D341Med (cell line): Measurements from ENCODE around the gene TEX38.
"Not testable (repeated sequence)": the region's sequence is repeated elsewhere in the genome, so short reads cannot be mapped to it uniquely, and the experiment has no call there.

ENCODE experiments used
- DNase-seq: peaks from one replicate; pipeline ENCODE4 v3.0.0; 2012; ENCODE audit warnings: low spot score

The TEX38 gene

DNA sequence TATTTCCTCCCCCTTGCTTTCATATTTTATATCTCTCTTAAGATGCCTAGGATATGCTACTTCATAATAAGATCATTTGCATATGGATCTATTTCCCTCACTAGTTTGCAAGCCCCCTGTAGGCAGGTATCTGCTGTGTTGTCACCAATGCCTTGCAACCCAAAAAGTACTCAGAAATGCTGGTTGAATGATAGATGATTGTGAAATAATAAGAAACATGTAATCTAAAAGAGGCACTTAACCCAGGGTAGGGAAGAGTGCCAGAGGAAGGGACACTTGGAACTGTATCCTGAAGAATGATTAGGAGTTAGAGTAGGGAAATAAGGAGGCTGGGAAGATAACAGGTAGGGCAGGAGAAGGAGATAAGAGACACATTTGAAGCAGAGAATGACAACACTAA lies 15.8 kb upstream of the TEX38 start:
- DNase-seq, result no peak

DNA sequence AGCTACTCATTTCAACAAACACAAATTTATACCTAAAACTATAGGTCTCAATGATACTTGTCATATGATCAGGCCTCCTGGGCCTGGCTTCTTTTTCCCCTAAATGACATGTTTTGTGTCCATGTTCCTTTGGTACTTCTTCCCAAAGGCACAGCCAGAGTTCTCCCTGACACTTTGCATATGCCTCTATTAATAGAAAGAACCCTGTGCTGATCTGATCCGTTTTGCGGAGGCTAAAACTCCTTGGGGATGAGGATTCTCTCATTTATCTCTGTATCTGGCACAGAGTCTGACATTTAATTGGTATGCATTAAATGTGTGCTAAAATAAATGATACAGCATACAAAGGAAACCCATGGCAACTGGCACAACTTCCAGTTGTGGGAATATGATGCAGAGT lies 15.0 kb upstream of the TEX38 start:
- DNase-seq, result no peak

DNA sequence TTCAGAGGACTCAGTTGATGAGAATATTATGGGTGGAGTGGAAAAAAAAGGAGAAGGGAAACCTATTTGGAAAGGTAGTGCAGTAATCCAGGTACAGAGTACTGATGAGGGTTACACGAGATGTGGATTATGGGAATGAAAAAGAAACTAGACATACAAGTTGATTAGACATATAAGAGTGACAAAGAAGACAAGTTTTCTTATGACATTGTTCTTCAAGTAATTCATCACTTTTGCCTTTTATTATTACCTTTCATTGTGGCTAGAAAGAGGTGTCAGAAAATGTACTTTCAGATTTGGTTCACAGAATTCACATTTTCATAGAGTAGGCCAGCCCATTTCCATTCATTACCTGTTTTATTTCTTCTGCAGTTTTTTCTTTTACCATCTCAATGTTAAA lies 13.9 kb upstream of the TEX38 start:
- DNase-seq, result no peak

DNA sequence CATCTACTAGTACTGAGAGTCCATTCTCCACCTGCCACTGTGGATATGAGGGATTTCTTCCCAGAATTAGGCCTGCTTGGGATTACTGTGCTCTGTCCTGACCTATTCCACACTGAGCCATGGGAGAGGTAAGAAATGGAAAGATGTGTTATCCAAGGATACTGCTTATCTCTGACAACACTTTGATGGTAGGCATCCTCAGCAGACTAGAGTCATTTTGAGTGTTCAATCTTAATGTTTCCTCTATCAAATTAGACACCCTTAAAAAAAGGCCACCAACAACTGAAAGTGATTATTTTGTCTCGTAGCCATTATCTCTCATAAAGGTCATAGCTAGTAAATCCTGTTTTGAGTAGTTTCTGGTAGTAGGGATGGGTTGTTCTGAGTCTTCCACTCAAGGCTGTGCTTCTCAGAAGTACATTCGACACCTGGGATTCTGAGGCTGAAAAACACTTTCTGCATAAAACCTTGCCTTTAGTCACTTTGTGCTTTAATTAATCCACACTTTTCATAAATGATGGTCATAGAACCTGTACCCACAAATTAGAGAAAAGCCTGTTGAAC lies 12.3 kb upstream of the TEX38 start:
- DNase-seq, result no peak

DNA sequence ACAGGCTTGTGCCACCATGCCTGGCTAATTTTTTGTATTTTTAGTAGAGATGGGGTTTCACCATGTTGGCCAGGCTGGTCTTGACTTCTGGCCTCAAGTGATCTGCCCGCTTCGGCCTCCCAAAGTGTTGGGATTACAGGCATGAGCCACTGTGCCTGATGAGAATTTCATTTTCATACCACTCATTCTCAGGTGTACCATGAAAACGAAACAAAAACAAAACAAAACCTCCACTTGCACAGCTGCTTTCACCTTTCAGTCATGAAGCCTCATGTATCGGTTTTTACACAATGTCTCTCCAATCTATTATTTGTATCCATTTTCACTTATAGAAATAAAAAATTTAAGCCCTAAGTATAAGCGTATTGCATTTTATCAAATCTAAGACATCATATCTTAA lies 11.5 kb upstream of the TEX38 start:
- not testable (repeated sequence) for DNase-seq

DNA sequence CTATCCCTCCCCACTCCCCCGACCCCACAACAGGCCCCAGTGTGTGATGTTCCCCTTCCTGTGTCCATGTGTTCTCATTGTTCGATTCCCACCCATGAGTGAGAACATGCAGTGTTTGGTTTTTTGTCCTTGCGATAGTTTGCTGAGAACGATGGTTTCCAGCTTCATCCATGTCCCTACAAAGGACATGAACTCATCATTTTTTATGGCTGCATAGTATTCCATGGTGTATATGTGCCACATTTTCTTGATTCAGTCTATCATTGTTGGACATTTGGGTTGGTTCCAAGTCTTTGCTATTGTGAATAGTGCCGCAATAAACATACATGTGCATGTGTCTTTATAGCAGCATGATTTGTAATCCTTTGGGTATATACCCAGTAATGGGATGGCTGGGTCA lies 8.7 kb upstream of the TEX38 start:
- DNase-seq, result not testable (repeated sequence)

DNA sequence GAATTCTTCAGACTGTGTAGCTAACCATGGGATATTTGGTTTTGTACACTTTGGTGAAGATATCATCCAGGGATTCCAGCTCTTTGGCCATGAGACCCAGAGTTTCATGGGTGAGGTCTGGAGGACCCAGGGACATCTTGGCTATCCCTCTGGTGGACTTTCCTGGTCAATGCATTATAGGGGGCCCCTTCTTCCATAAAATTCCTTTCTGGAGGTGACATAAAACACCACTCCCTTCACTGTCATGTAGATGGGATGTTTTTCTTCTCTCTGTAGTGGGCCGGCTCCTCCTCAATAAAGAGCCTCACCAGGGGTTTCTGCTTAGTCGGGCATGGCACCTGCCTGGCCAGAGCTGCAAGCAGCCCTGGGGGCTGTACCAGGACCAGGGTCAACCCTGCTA lies 5.7 kb upstream of the TEX38 start:
- no peak for DNase-seq

DNA sequence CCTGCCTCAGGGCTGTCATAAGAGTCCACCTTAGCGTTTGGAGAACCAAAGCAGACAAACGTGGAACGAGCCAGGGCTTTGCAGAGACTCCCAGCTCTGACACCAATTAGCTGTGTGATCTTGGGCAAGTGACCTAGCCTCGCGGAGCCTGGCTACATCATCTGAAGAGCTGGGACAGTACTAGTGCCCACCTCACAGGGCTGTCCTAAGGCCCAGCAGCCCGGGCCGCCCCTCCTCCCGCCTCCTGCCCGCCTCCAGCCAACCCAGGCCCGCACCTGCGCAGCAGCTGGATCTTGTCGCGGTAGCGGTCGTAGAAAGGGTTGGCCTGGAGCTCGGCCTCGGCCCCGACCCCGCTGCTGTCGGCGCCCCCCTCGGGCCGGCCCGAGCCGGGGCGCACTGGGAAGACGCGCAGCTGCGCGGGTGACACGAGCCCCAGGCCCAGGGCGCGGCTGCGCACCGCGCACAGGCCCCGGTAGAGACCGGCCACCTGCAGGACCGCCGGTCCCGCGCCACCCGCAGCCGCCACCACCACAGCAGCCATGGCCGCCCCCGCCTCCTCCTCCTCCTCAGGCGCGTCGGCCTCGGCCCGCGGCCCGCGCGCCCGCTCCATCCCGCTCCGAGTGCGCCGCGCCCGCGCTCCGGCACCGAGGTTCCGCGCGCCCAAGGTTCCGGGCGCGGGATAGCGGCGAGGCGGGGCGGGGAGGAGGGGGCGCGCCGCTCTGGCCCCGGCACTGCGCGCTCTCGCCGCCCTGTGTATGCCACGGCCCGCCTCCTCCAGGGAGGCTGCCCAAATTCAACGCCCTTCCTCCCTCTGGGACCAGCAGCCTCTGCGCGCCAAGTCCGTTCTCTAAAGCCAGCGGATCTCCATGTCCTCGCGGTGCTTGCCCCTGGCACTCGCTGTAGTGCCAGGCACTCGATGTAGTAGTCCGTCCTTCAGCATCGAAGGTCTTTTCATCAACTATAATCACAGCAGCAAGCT lies 3.6 kb upstream of the TEX38 start, which contains the start of gene ATPAF1:
ATPAF1 (minus strand) TSS at position 583 of the 979 bp plus-strand sequence; CDS start at position 541, 42 bp downstream.
- peak; percentile 91 for DNase-seq

DNA sequence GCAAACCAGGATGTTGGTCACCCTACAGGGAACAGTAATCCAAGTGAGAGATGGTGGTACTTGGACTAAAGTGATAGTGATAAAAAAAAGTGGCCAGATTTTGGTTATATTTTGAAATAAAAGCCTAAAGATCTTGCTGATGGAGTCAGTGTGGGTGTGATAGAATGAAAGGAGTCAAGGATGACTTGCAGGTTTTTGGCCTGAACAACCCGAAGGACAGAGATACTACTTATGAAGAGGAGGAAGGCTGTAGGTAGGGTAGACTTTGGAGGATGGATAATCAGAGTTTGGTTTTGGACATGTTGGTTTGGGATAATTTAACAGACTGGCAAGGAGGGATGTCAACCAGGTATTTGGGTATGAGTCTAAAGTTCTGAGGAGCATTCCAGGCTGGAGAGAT lies 1.5 kb upstream of the TEX38 start:
- DNase-seq, result no peak

DNA sequence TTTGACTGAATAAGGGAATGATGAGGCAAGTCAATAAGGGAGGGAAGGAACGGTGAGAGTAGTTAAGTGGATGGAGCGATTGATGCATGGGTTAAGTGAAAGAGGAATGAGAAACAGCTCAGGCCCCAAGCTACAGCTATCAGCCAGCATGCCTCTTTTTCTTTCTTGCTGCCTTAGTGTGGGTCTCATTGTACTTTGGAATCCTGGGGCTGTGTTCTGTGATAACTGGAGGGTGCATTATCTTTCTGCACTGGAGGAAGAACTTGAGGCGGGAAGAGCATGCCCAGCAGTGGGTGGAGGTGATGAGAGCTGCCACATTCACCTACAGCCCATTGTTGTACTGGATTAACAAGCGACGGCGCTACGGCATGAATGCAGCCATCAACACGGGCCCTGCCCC lies 1.0 kb downstream of the TEX38 start:
- DNase-seq, result no peak

DNA sequence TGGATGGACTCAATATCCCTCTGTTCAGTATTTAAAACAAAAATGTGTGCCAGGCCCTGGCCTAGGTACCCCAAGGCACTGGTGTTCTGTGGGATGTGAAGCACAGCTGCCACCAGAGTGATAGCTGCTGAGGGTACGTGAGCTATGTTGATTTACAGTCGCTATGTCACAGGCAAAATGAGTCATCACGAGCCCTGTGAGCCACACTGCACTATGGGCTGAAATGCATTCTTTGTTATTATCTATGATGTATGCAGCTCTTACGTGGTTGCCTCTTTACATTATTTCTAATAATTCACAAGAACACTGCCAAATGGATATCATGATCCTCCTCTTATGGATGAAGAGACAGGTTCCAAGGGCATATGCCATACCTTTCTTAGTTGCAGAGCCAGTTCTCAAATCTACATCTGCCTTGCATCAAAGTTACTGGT lies 2.1 kb downstream of the TEX38 start:
- DNase-seq, result no peak

DNA sequence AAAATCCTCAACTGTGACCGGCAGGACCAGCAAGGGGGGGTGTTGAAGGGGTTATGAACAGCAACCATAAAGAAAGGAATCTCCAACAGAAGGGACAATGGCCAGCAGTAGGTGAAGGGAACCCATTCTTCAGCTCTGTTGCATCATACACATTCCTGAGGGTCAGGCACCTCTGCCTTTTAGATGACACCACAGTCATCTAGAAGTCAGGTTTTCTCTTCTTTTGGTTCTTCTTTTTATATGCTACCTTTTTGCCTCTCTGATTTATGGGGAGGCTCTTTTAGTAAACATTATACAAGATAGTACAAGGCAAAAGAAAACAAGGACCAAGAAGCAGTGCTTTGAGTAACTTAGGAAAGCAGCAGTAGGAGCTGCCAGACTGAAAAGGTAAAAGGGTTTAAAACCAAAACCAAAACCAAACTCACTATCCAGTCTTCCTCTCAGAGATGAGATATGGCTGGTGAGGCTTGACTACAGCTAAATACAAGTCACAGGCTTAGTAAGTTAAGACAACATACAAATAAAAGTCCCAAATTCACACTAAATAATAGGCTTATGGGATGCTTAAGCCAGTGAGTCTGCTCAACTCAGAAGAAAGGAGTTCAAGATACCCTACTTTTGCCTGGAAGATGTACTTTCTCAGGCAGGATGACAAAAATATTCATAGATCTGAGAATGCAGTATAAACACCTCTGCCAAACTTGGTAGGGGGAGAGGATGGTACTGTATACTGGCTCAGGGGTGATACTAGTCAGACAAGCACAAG lies 4.1 kb downstream of the TEX38 start:
- DNase-seq, result no peak

DNA sequence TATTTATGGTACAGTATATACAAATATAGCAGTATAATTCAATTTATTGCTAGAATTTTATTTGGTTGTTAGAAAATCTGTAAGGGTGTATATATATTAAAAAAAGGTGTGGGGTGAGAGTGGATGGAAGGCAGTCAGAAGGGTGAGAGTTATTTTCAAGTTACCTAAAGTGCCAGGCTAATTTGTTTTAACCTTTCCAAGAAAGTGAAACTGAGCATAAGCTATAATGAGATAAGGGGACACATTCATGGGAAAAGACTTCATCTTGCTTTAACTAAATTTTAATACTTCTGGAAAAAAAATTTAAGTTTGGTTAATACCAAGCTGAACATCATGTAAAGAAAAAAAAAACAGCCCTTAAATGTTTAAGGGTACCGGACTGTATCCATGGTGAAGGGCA lies 4.9 kb downstream of the TEX38 start:
- no peak for DNase-seq

DNA sequence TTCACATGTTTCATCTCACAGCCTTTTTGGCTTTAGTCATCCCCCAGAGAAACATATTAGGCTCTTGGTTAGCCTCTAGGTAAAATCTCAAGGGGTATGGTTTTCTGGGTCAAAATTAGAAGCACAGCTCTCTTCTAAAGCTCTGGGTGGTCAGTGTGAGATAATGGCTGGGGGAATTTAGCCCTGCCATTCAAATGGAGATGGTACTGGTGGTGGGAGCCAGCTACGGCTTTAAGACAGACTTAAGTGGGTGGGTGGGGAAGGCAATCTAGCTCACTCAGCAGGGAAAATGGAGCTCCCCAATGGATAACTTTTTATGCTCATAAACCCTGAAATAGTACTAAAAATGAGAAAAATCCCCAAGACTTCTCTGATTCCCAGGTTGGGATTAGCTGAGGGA lies 5.7 kb downstream of the TEX38 start:
- no peak for DNase-seq

DNA sequence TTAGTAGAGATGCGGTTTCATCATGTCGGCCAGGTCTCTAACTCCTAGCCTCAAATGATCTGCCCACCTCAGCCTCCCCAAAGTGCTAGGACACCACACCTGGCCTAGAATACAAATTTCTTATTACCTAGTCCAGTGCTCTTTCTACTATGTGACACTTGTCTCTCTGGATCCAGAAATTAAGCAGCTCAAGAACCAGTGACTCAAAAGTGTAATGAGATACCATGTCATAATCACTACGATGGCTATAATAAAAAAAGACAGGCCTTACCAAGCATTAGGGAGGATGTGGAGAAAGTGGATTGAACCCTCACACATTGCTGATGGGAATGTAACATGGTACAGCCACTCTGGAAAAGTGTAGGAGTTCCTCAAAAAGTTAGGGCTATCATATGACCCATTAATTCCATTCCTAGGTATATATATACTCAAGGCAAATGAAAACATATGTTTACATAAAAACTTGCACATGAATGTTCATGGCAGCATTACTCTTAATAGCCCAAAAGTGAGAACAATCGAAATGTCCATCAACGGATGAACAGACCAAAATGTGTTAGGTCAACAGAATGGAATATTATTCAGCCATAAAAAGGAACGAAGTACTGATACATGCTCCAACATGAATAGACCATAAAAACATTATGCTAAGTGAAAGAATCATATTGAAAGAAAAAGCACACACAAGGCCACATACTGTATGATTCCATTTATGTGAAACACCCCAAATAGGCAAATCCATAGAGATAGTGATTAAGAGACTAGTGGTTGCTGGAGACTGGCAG lies 8.3 kb downstream of the TEX38 start:
- DNase-seq, result no peak

DNA sequence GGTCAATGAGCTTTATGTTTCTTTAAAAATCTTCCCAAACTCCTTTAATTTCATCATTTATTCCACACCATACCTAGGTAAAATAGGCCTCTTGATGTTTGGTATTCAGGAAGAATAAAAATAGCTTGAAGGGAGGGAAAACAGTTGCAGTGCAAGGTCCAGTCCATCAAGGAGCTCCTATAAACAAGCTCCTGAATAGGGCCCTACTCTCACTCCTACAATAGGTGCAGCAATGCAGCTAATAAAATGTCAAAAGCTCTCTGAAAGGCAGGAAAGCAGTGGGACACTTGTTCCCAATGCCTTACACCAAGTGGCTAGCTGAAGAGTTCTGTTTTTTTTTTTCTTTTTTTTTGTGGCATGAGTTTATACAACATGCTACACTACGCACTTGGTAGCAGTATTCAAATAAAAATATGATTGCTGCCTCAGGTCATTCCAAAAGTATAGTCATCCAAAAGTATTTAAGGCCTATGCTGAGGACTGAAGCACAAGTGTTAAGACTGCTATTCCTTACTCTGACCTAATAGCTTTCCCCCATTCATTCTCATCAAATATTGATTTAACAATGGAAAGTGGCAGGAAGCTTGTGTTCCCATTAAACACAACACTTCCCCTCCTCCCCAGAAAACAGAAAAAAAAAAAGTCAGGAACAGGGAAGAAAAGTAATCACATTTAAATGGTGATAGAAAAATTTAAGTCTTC lies 9.8 kb downstream of the TEX38 start:
- DNase-seq, result no peak

DNA sequence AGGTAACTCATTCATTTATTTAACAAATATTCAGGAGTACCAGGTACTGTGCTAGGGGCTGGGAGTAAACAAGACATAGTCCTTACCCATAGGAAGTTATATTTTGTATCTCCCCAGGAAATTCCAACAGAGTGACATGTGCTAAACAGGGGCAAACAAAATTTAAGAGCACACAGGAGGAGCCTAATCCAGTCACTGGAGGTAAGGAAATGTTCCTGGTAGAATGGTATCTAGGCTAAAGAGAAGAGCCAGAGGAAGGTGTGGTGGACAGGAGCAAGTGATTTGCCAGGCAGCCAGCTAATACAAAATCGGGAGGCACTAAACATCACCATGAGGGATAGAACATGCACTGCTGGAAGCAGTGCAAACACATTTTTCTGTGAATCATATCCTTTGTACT lies 10.4 kb downstream of the TEX38 start:
- DNase-seq, result no peak

DNA sequence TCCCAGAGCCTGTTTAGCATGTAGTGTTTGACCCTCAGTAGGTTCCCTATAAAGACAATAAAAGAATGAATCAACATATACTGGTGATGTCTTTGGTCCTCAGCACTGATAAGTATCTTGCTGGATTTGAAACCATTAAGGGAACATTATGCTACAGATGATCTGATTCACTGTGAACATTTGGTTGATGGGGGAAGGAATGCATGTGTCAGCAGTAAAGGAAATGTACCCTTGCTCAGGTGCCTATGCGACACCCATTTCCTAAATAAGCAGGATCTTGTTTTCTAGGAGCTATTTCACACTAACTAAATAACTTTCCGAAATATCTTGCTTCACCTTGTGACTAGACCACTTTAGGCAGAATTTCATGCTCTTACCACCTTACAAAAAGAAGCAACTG lies 13.0 kb downstream of the TEX38 start:
- DNase-seq, result no peak

DNA sequence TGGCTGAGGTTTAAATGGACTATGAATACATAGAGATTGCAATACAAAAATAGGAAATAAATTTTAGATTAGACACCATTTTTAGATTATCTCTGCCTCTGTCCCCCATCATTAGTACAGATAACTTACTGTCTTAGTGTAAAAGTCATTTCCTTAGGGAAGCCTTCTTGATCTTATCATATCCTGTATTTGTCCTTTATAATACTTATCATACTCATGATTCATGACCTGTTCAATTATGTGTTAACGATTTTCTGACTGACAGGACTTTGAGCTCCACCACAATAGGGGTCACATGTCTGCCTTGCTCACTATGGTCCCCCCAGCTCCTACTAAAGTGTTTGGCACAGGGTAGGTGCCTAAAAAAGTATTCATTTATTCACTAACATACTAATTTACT lies 14.6 kb downstream of the TEX38 start:
- no peak for DNase-seq

DNA sequence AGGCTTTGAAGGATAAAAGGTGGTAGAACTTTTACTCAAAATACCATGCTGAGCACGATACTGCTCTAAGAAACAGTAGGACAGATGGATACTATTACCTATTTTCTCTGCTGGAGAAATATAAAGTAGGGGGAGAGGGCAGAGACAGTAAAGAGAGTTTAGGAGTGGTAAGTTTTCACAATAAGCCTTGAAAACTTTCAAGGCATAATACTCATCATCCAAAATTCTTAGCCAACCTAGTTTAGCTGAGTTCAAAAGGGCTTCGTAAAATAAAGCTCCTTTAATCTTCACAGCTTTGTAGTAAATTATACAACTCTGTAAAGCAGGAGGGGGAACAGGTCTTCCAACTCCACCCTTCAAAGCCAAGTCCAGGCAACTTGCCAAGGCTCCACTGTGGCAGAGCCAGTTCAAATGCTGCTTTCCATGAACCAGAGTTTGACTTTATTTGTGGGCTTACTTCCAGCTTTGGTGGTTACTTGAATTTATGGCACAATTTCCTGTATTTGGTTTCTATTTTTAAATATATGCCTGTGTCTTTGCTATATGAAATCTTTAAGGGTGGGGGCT lies 15.5 kb downstream of the TEX38 start:
- peak; percentile 48 for DNase-seq

DNA sequence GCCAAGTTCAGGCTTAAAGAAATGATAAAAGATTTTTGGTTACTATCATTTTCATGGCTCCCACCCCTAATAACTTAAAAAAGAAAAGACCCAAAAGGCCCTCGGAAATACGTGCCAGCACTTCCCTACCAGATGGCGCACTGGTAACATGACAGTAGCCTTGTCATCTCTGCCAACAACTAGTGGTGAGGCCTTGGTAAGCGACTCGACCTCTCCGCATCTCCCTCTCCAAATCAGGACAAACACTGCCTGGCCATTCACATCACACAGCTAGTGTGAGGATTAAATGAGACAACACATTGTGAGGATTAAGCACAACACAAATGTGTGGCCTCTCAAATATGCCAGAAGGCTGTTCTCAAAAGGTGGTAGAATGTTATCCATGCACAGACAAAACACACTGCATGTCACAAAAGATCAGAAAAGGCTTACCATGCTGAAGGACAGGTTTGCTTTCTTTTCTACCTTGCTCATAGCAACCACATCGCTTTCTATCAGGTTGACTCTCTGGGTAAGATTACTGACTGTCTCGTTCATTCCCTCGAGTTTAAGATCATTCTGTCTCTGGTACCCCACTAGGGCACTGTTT lies 16.4 kb downstream of the TEX38 start:
- no peak for DNase-seq
